ENCODE results near the gene S100A7.

The S100A7 gene

DNA sequence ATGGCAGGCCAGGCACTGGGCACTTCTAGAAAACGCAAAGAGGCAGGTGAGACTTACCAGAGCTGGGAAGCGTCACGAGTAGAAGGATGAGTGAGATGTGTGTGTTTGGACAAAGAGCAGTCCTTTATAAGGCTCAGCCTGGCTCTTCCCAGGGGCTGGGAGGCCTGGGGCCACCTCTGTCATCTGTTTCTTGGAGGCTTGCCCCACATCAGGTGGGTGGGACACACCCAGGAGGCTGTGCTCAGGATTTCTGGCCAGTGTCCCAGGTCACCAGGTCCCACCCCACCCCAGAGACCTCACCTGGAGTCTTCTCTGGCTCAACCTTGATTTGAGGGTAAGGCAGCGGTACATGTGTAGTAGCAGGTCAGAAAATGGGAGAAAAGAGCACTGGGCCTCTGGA lies at the start of gene S100A7:
S100A7 (minus strand) TSS at position 101 of the 400 bp plus-strand sequence. CDS start 1,638 bp downstream, outside the sequence.
- no peaks in the 10 kb centered on the region for H3K27me3 ChIP-seq (ENCODE audit: control insufficient read depth in 2 of 2, insufficient read depth in 2 of 2, low read length in 2 of 2)
- H3K9ac ChIP-seq (ENCODE audit: low read depth in 1 of 2, low read length in 2 of 2) = no peak within 1 kb of the TSS
- no peaks in the 10 kb centered on the region for H3K9me3 ChIP-seq (ENCODE audit: control insufficient read depth in 2 of 2, low read length in 2 of 2)
- H3K4me3 ChIP-seq (ENCODE audit: low read length in 2 of 2) = no peak within 1 kb of the TSS
- no peaks in the 10 kb centered on the region for H3K4me1 ChIP-seq (ENCODE audit: control insufficient read depth in 2 of 2, insufficient read depth in 2 of 2, low read length in 2 of 2)
- H3K27ac ChIP-seq (ENCODE audit: low read depth in 2 of 2, low read length in 2 of 2) = no peak within 1 kb of the TSS
- no peaks in the 10 kb centered on the region for H3K36me3 ChIP-seq (ENCODE audit: control insufficient read depth in 2 of 2, insufficient read depth in 2 of 2, low read length in 2 of 2)

DNA sequence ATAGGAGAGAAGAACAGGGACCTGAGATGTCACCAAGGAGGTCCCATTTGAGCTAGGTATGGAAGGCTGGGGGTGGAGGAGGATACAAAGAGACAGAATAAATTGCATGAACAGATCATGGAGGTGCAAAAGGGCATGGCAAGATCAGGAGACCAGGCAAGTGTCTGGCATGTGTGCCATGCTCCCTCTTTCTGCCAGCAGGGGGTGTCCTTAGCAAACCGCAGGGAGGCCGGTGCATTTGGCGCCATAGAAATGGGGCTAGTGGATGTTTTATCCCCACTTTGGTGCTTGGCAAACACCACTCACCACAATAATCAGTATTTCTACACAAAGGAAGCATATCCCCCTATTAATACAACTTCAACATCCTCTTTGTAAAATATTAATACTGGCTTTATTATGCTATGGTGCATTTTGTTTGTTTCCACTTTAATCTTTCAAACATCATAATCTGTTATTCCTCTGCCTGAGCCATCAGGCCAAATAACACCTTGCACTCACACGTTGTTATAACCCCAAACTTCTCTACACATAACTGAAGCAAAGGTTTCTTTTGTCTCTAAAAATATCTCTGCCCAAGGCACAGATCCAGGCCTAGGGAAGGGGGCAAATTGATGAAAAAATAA lies 49.4 kb upstream of the S100A7 start:
- H3K9me3 ChIP-seq (ENCODE audit: control insufficient read depth in 2 of 2, low read length in 2 of 2) = no peaks in the 10 kb centered on the region
- no peak overlapping the region for H3K4me3 ChIP-seq (ENCODE audit: low read length in 2 of 2)
- no peak overlapping the region for H3K9ac ChIP-seq (ENCODE audit: low read depth in 1 of 2, low read length in 2 of 2)
- H3K27me3 ChIP-seq (ENCODE audit: control insufficient read depth in 2 of 2, insufficient read depth in 2 of 2, low read length in 2 of 2) = no peaks in the 10 kb centered on the region
- H3K4me1 ChIP-seq (ENCODE audit: control insufficient read depth in 2 of 2, insufficient read depth in 2 of 2, low read length in 2 of 2) = peaks cover 0 to 18% of the 10 kb centered on the region in 2 donors
- H3K27ac ChIP-seq (ENCODE audit: low read depth in 2 of 2, low read length in 2 of 2) = no peak overlapping the region
- no peaks in the 10 kb centered on the region for H3K36me3 ChIP-seq (ENCODE audit: control insufficient read depth in 2 of 2, insufficient read depth in 2 of 2, low read length in 2 of 2)

GRCh38 chr1:153509036-153509435 lies 48.6 kb upstream of the S100A7 start:
- Histone ChIP-seq H3K9ac (ENCODE audit: low read depth in 1 of 2, low read length in 2 of 2) (no peak overlapping the region), H3K27me3 (ENCODE audit: control insufficient read depth in 2 of 2, insufficient read depth in 2 of 2, low read length in 2 of 2) (no peaks in the 10 kb centered on the region), H3K9me3 (ENCODE audit: control insufficient read depth in 2 of 2, low read length in 2 of 2) (no peaks in the 10 kb centered on the region), H3K4me3 (ENCODE audit: low read length in 2 of 2) (no peak overlapping the region), H3K4me1 (ENCODE audit: control insufficient read depth in 2 of 2, insufficient read depth in 2 of 2, low read length in 2 of 2) (peaks cover 0 to 14% of the 10 kb centered on the region in 2 donors), H3K36me3 (ENCODE audit: control insufficient read depth in 2 of 2, insufficient read depth in 2 of 2, low read length in 2 of 2) (no peaks in the 10 kb centered on the region), H3K27ac (ENCODE audit: low read depth in 2 of 2, low read length in 2 of 2) (no peak overlapping the region)

GRCh38 chr1:153507926-153508583 lies 47.6 kb upstream of the S100A7 start:
- no peaks in the 10 kb centered on the region for H3K9me3 ChIP-seq (ENCODE audit: control insufficient read depth in 2 of 2, low read length in 2 of 2)
- H3K9ac ChIP-seq (ENCODE audit: low read depth in 1 of 2, low read length in 2 of 2) = no peak overlapping the region
- no peaks in the 10 kb centered on the region for H3K27me3 ChIP-seq (ENCODE audit: control insufficient read depth in 2 of 2, insufficient read depth in 2 of 2, low read length in 2 of 2)
- H3K36me3 ChIP-seq (ENCODE audit: control insufficient read depth in 2 of 2, insufficient read depth in 2 of 2, low read length in 2 of 2) = no peaks in the 10 kb centered on the region
- H3K4me3 ChIP-seq (ENCODE audit: low read length in 2 of 2) = no peak overlapping the region
- peak overlapping the region; percentile 59 to 70 for H3K27ac ChIP-seq (ENCODE audit: low read depth in 2 of 2, low read length in 2 of 2)
- H3K4me1 ChIP-seq (ENCODE audit: control insufficient read depth in 2 of 2, insufficient read depth in 2 of 2, low read length in 2 of 2) = peaks cover 0 to 11% of the 10 kb centered on the region in 2 donors

DNA sequence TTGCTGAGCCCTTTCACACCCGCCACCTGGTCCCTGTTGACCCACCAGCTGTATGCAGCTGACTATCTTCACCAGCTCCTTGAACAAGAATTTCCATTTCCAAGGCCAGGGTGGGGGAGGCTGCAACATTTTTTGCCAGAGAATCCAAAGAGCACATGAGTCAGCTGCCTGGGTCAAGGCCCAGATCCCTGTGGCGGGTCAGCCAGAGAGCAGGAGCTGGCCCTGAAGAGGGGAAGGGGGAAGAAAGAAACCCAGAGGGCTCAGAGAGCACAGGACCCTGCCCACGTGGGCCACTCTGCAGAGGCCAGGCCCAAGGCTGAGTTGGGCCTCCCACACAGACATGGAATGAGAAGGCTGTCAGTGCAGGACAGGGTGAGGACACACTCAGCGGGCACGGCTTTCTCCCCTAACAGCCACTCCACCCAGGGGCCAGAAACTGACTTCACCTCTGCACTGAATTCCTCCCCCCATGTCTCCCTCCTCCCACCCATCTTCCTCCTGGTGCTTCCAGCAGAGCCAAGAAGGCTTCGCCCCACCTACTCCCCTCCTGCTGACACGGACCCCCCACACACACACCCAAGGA lies 46.5 kb upstream of the S100A7 start:
- no peaks in the 10 kb centered on the region for H3K36me3 ChIP-seq (ENCODE audit: control insufficient read depth in 2 of 2, insufficient read depth in 2 of 2, low read length in 2 of 2)
- H3K9ac ChIP-seq (ENCODE audit: low read depth in 1 of 2, low read length in 2 of 2) = no peak overlapping the region
- no peaks in the 10 kb centered on the region for H3K27me3 ChIP-seq (ENCODE audit: control insufficient read depth in 2 of 2, insufficient read depth in 2 of 2, low read length in 2 of 2)
- H3K9me3 ChIP-seq (ENCODE audit: control insufficient read depth in 2 of 2, low read length in 2 of 2) = no peaks in the 10 kb centered on the region
- H3K4me1 ChIP-seq (ENCODE audit: control insufficient read depth in 2 of 2, insufficient read depth in 2 of 2, low read length in 2 of 2) = peaks cover 0 to 5% of the 10 kb centered on the region in 2 donors
- no peak overlapping the region for H3K4me3 ChIP-seq (ENCODE audit: low read length in 2 of 2)
- H3K27ac ChIP-seq (ENCODE audit: low read depth in 2 of 2, low read length in 2 of 2) = peak overlapping the region; percentile 59 to 70

DNA sequence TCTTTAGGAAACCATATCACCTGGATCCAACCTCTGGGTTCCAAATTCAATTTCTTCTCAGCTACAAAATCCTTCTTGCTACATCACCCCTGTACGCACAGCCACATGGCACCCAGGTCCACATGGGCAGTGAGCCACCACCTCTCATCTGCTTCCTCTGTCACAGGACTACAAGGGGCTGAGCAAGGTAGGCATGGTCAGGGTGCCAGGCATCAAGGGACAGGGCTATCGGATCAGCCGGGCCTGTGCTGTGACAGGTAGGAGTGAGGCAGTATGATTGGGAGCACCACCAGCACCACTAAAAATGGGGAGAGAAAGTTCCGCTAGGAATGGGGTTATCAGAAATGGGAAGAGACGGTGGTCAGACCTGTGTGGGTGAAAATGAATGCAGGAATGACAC lies 45.9 kb upstream of the S100A7 start:
- Histone ChIP-seq H3K4me3 (ENCODE audit: low read length in 2 of 2) (no peak overlapping the region), H3K9ac (ENCODE audit: low read depth in 1 of 2, low read length in 2 of 2) (no peak overlapping the region), H3K9me3 (ENCODE audit: control insufficient read depth in 2 of 2, low read length in 2 of 2) (no peaks in the 10 kb centered on the region), H3K27me3 (ENCODE audit: control insufficient read depth in 2 of 2, insufficient read depth in 2 of 2, low read length in 2 of 2) (no peaks in the 10 kb centered on the region), H3K4me1 (ENCODE audit: control insufficient read depth in 2 of 2, insufficient read depth in 2 of 2, low read length in 2 of 2) (peaks cover 0 to 5% of the 10 kb centered on the region in 2 donors), H3K36me3 (ENCODE audit: control insufficient read depth in 2 of 2, insufficient read depth in 2 of 2, low read length in 2 of 2) (no peaks in the 10 kb centered on the region), H3K27ac (ENCODE audit: low read depth in 2 of 2, low read length in 2 of 2) (peak overlapping the region; percentile 17 to 45)

- no peak overlapping the region for H3K4me3 ChIP-seq (ENCODE audit: low read length in 2 of 2)
- H3K4me1 ChIP-seq (ENCODE audit: control insufficient read depth in 2 of 2, insufficient read depth in 2 of 2, low read length in 2 of 2) = peaks cover 0 to 5% of the 10 kb centered on the region in 2 donors
- no peaks in the 10 kb centered on the region for H3K9me3 ChIP-seq (ENCODE audit: control insufficient read depth in 2 of 2, low read length in 2 of 2)
- no peak overlapping the region for H3K27ac ChIP-seq (ENCODE audit: low read depth in 2 of 2, low read length in 2 of 2)
- H3K9ac ChIP-seq (ENCODE audit: low read depth in 1 of 2, low read length in 2 of 2) = no peak overlapping the region
- H3K27me3 ChIP-seq (ENCODE audit: control insufficient read depth in 2 of 2, insufficient read depth in 2 of 2, low read length in 2 of 2) = no peaks in the 10 kb centered on the region
- no peaks in the 10 kb centered on the region for H3K36me3 ChIP-seq (ENCODE audit: control insufficient read depth in 2 of 2, insufficient read depth in 2 of 2, low read length in 2 of 2)
Measured at GRCh38 chr1:153505576-153505975, 45.1 kb upstream of the S100A7 start.

GRCh38 chr1:153503766-153504165 lies 43.3 kb upstream of the S100A7 start:
- Histone ChIP-seq H3K27ac (ENCODE audit: low read depth in 2 of 2, low read length in 2 of 2) (no peak overlapping the region), H3K27me3 (ENCODE audit: control insufficient read depth in 2 of 2, insufficient read depth in 2 of 2, low read length in 2 of 2) (peaks cover 0 to 4% of the 10 kb centered on the region in 2 donors), H3K9ac (ENCODE audit: low read depth in 1 of 2, low read length in 2 of 2) (no peak overlapping the region), H3K4me1 (ENCODE audit: control insufficient read depth in 2 of 2, insufficient read depth in 2 of 2, low read length in 2 of 2) (peaks cover 0 to 5% of the 10 kb centered on the region in 2 donors), H3K36me3 (ENCODE audit: control insufficient read depth in 2 of 2, insufficient read depth in 2 of 2, low read length in 2 of 2) (no peaks in the 10 kb centered on the region), H3K4me3 (ENCODE audit: low read length in 2 of 2) (no peak overlapping the region), H3K9me3 (ENCODE audit: control insufficient read depth in 2 of 2, low read length in 2 of 2) (no peaks in the 10 kb centered on the region)

DNA sequence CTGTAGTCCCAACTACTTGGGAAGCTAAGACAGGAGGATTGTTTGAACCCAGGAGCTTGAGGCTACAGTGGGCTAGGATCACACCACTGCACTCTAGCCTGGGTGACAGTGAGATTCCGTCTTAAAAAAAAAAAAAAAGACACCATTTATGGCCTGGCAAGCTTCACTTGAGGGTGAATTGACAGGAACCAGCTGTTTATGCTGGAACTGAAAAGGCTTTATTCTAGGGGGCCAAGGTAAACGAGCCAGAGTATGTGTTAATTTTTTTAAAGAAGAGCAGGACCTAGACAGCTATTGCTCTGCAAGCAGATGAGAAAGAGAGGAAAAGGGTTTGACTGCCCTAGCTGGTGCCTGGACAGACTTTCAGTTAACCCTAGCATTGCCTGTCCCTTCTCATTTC lies 38.3 kb upstream of the S100A7 start:
- H3K36me3 ChIP-seq (ENCODE audit: control insufficient read depth in 2 of 2, insufficient read depth in 2 of 2, low read length in 2 of 2) = no peaks in the 10 kb centered on the region
- no peaks in the 10 kb centered on the region for H3K9me3 ChIP-seq (ENCODE audit: control insufficient read depth in 2 of 2, low read length in 2 of 2)
- no peak overlapping the region for H3K9ac ChIP-seq (ENCODE audit: low read depth in 1 of 2, low read length in 2 of 2)
- H3K4me3 ChIP-seq (ENCODE audit: low read length in 2 of 2) = no peak overlapping the region
- no peak overlapping the region for H3K27ac ChIP-seq (ENCODE audit: low read depth in 2 of 2, low read length in 2 of 2)
- H3K4me1 ChIP-seq (ENCODE audit: control insufficient read depth in 2 of 2, insufficient read depth in 2 of 2, low read length in 2 of 2) = no peaks in the 10 kb centered on the region
- peaks cover 0 to 9% of the 10 kb centered on the region in 2 donors for H3K27me3 ChIP-seq (ENCODE audit: control insufficient read depth in 2 of 2, insufficient read depth in 2 of 2, low read length in 2 of 2)

GRCh38 chr1:153495536-153495935 lies 35.1 kb upstream of the S100A7 start:
- Histone ChIP-seq H3K27ac (ENCODE audit: low read depth in 2 of 2, low read length in 2 of 2) (no peak overlapping the region), H3K4me3 (ENCODE audit: low read length in 2 of 2) (no peak overlapping the region)

More at GRCh38 chr1:153495536-153495935, 35.1 kb upstream of the S100A7 start:
- Histone ChIP-seq H3K4me1 (ENCODE audit: control insufficient read depth in 2 of 2, insufficient read depth in 2 of 2, low read length in 2 of 2) (no peaks in the 10 kb centered on the region), H3K9me3 (ENCODE audit: control insufficient read depth in 2 of 2, low read length in 2 of 2) (no peaks in the 10 kb centered on the region), H3K9ac (ENCODE audit: low read depth in 1 of 2, low read length in 2 of 2) (no peak overlapping the region), H3K36me3 (ENCODE audit: control insufficient read depth in 2 of 2, insufficient read depth in 2 of 2, low read length in 2 of 2) (no peaks in the 10 kb centered on the region), H3K27me3 (ENCODE audit: control insufficient read depth in 2 of 2, insufficient read depth in 2 of 2, low read length in 2 of 2) (peaks cover 0 to 9% of the 10 kb centered on the region in 2 donors)
